HepG2 (cell line): ENCODE data around the gene CACNG7. TPM values are rescaled to one million over a fixed set of nuclear protein-coding genes. Genes with fewer than 3 reads are reported as not detected.

Experiments
- ERF ChIP-seq: IDR thresholded peaks from 2 replicates; pipeline ENCODE4 v1.6.1; 2018; ENCODE audit warnings: missing biosample characterization, missing genetic modification reagents
- HIVEP1 ChIP-seq: sonication (generic); formaldehyde crosslinking; IDR thresholded peaks from 2 replicates; pipeline ENCODE4 v1.4.0; 2020; ENCODE audit warnings: mild to moderate bottlenecking, missing genetic modification reagents
- POLR2AphosphoS2 ChIP-seq: IDR thresholded peaks from 2 replicates; pipeline ENCODE4 v1.6.1; 2011; ENCODE audit warnings: low read depth, low read length, improper control_type of control experiment
- THAP9 ChIP-seq: sonication (generic); formaldehyde crosslinking; IDR thresholded peaks from 2 replicates; pipeline ENCODE4; 2020; ENCODE audit warnings: missing genetic modification reagents, mild to moderate bottlenecking, borderline replicate concordance
- TRIM22 ChIP-seq: fragments of 450-650 bp; IDR thresholded peaks from 2 replicates; pipeline ENCODE4 v1.6.1; 2017
- ZFX ChIP-seq: sonication (generic); formaldehyde crosslinking; IDR thresholded peaks from 2 replicates; pipeline ENCODE4 v1.4.0; 2020; ENCODE audit warnings: mild to moderate bottlenecking, low read depth, missing genetic modification reagents, moderate library complexity
- ZIK1 ChIP-seq: sonication (generic); formaldehyde crosslinking; IDR thresholded peaks from 2 replicates; pipeline ENCODE4 v1.5.0; 2020; ENCODE audit warnings: mild to moderate bottlenecking, low read depth, missing genetic modification reagents, borderline replicate concordance
- ZNF891 ChIP-seq: sonication (generic); formaldehyde crosslinking; IDR thresholded peaks from 2 replicates; pipeline ENCODE4 v1.5.0; 2020; ENCODE audit warnings: mild to moderate bottlenecking, missing genetic modification reagents
- ZSCAN31 ChIP-seq: sonication (generic); formaldehyde crosslinking; IDR thresholded peaks from 2 replicates; pipeline ENCODE4 v1.5.0; 2020; ENCODE audit warnings: low read depth, mild to moderate bottlenecking, missing genetic modification reagents
- polyA plus RNA-seq, 8 experiments: library from polyadenylated mRNA; depleted of rRNA in 3 of 8; stranded (reverse) in 7 of 8; unstranded in 1 of 8; fragments of >200 nt; fragmentation: Illumina TruSeq in 4 of 8; extraction: Trizol in 4 of 8; gene quantifications; 2 replicates each; pipeline versions ENCODE4 v1.2.1 to v1.2.3, GENCODE V29; 2011 to 2016; ENCODE audit warnings: low read depth in 4 of 8, missing spikeins in 1 of 8, mixed read lengths in 1 of 8; ENCODE audit not compliant: insufficient read depth in 1 of 8
- total RNA-seq, 5 experiments: library from RNA; depleted of rRNA; stranded (reverse); fragments of >200 nt; fragmentation: Illumina TruSeq; extraction: Trizol; gene quantifications; 2 replicates each; pipeline ENCODE4 v1.2.3, GENCODE V29; 2016; ENCODE audit warnings: low read depth in 1 of 5
- TF ChIP-seq, protein P1 (sequence below): sonication (generic); formaldehyde crosslinking; IDR thresholded peaks from 2 replicates; pipeline ENCODE4 v1.5.1; 2020; ENCODE audit warnings: missing genetic modification reagents, mild to moderate bottlenecking, borderline replicate concordance
- TF ChIP-seq, protein P2 (sequence below): sonication (generic); formaldehyde crosslinking; IDR thresholded peaks from 2 replicates; pipeline ENCODE4 v1.4.0; 2020; ENCODE audit warnings: mild to moderate bottlenecking, missing genetic modification reagents, borderline replicate concordance
- TF ChIP-seq, protein P3 (sequence below), 2 experiments: sonication (generic) in 1 of 2; formaldehyde crosslinking in 1 of 2; IDR thresholded peaks; 2 replicates each; pipeline versions ENCODE4 v1.6.1 to v1.9.0; 2014 to 2022; ENCODE audit warnings: antibody characterized with exemption in 1 of 2, borderline replicate concordance in 1 of 2, inconsistent platforms in 1 of 2, low read depth in 1 of 2, missing genetic modification reagents in 1 of 2

Gene CACNG7
- total and polyA plus RNA-seq, 2 of the 13 experiments (the other 11 are each of a cell fraction or from before 2014, with no cell fraction given): not detected

DNA sequence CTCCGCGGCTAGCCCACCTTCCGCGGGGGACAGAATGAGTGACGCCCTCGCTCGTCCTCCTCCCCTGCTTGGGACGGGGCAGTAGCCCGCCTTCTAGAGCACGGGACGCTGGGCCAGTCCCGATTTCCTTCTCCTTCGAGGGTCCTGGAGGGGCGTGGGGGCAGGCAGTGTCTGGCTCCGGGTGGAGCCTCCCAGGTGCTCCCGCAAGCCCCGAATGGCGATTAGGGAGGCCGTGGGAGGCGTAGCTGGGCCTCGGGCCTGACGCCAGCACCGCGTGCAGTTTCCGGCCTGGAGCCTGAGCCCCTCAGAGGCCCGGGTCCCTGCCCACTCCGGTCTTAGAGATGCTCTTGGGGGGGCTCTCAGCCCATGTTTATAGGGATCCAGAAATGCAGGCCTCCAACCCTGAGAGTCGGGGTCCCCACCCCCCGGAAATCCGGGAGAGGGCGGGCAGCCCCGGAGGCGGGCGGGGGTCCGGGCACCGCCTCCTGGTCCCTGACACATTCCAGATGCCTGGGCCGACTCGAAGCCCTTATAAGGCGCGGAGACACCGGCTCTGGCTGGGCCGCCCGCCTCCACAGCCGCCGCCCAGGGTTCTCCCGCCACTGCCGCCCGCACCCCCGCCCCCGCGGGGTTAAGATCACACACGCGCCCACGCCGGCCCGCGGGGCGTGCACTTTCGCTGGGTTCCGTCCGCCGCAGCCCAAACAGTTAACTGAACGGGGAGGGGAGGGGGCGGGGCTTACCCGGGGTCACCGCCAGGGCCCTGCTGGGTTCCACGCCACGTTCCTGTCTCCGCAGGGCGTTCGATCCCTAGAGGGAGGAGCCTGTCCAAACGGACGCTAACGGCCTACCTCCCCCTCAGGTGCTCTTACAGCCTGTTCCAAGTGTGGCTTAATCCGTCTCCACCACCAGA lies 39.9 kb upstream of the CACNG7 start (continued):
- TF ChIP-seq TRIM22 (no peak), HIVEP1 (peak; percentile 98), ERF (CRISPR knock-in tag) (no peak), THAP9 (CRISPR knock-in tag) (peak; percentile 54; the same call in 1 of the 2 replicates), ZSCAN31 (CRISPR knock-in tag) (peak; percentile 21; the same call in 1 of the 2 replicates), ZNF891 (CRISPR knock-in tag) (0 out of 2 replicates have a peak, but pooled peaks have one; percentile 33), ZIK1 (CRISPR knock-in tag) (no peak), POLR2AphosphoS2 (peak; percentile 52; the same call in 1 of the 2 replicates), ZFX (CRISPR knock-in tag) (peak; percentile 58)
- TF ChIP-seq, protein P1, sequence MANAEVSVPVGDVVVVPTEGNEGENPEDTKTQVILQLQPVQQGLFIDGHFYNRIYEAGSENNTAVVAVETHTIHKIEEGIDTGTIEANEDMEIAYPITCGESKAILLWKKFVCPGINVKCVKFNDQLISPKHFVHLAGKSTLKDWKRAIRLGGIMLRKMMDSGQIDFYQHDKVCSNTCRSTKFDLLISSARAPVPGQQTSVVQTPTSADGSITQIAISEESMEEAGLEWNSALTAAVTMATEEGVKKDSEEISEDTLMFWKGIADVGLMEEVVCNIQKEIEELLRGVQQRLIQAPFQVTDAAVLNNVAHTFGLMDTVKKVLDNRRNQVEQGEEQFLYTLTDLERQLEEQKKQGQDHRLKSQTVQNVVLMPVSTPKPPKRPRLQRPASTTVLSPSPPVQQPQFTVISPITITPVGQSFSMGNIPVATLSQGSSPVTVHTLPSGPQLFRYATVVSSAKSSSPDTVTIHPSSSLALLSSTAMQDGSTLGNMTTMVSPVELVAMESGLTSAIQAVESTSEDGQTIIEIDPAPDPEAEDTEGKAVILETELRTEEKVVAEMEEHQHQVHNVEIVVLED (CRISPR knock-in tag): peak; percentile 69
- TF ChIP-seq, protein P2, sequence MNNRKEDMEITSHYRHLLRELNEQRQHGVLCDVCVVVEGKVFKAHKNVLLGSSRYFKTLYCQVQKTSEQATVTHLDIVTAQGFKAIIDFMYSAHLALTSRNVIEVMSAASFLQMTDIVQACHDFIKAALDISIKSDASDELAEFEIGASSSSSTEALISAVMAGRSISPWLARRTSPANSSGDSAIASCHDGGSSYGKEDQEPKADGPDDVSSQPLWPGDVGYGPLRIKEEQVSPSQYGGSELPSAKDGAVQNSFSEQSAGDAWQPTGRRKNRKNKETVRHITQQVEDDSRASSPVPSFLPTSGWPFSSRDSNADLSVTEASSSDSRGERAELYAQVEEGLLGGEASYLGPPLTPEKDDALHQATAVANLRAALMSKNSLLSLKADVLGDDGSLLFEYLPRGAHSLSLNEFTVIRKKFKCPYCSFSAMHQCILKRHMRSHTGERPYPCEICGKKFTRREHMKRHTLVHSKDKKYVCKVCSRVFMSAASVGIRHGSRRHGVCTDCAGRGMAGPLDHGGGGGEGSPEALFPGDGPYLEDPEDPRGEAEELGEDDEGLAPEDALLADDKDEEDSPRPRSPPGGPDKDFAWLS (CRISPR knock-in tag): no peak
- TF ChIP-seq, protein P3, sequence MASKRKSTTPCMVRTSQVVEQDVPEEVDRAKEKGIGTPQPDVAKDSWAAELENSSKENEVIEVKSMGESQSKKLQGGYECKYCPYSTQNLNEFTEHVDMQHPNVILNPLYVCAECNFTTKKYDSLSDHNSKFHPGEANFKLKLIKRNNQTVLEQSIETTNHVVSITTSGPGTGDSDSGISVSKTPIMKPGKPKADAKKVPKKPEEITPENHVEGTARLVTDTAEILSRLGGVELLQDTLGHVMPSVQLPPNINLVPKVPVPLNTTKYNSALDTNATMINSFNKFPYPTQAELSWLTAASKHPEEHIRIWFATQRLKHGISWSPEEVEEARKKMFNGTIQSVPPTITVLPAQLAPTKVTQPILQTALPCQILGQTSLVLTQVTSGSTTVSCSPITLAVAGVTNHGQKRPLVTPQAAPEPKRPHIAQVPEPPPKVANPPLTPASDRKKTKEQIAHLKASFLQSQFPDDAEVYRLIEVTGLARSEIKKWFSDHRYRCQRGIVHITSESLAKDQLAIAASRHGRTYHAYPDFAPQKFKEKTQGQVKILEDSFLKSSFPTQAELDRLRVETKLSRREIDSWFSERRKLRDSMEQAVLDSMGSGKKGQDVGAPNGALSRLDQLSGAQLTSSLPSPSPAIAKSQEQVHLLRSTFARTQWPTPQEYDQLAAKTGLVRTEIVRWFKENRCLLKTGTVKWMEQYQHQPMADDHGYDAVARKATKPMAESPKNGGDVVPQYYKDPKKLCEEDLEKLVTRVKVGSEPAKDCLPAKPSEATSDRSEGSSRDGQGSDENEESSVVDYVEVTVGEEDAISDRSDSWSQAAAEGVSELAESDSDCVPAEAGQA (IDR thresholded peaks at IDR 0.05; ENCODE audit: low read depth): no peak
- TF ChIP-seq, protein P3 (CRISPR knock-in tag; IDR thresholded peaks at IDR 0.05; ENCODE audit: borderline replicate concordance): 0 out of 2 replicates have a peak, but pooled peaks have one; percentile 63
